Large intestine (tissue), 3 donors: ENCODE measurements around the gene RFX4. TPM values are rescaled to one million over a fixed set of nuclear protein-coding genes. Genes with fewer than 3 reads are reported as not detected.

ENCODE experiments used
- DNase-seq, 2 donors: peaks; one replicate each; pipeline versions ENCODE4 v3.0.0 to v3.0.0-alpha.2; 2013
- H3K27ac ChIP-seq: one replicate; pipeline ENCODE4 v1.5.1; 2013; ENCODE audit warnings: low read length
- H3K27me3 ChIP-seq: 2 replicates; pipeline ENCODE4 v1.6.1; 2013; ENCODE audit warnings: low read length; ENCODE audit not compliant: control insufficient read depth, insufficient read depth
- H3K36me3 ChIP-seq: 2 replicates; pipeline ENCODE4 v1.6.1; 2013; ENCODE audit warnings: low read length; ENCODE audit not compliant: control insufficient read depth, insufficient read depth
- H3K4me1 ChIP-seq: one replicate; pipeline ENCODE4 v1.6.1; 2013; ENCODE audit warnings: low read length; ENCODE audit not compliant: control insufficient read depth, insufficient read depth
- H3K4me3 ChIP-seq: one replicate; pipeline ENCODE4 v1.5.1; 2013; ENCODE audit warnings: low read length
- H3K9me3 ChIP-seq: one replicate; pipeline ENCODE4 v1.6.1; 2013; ENCODE audit warnings: mild to moderate bottlenecking, low read depth, low read length, moderate library complexity; ENCODE audit not compliant: control insufficient read depth
- WGBS: methylation state at CpG from one replicate; pipeline ENCODE4 v1.1.5; 2013; ENCODE audit warnings: low lambda C conversion rate; ENCODE audit not compliant: insufficient coverage; 5-methylcytosine and 5-hydroxymethylcytosine counted together
- polyA plus RNA-seq: library from polyadenylated mRNA; unstranded; fragments of 120-200 nt; gene quantifications from one replicate; pipeline ENCODE4 v1.2.1, GENCODE V29; 2013

The RFX4 gene
- polyA plus RNA-seq, 1 donor: 0.13 TPM

- H3K9me3 ChIP-seq: peaks cover 7% of the 10 kb centered on the region
- no CpG with 5 or more reads among the region's 16 CpGs for WGBS
- H3K4me3 ChIP-seq: no peak overlapping the region
- peaks cover 13% of the 10 kb centered on the region for H3K4me1 ChIP-seq
- H3K27ac ChIP-seq: no peak overlapping the region
- peaks cover 99% of the 10 kb centered on the region for H3K27me3 ChIP-seq
- DNase-seq: no peak
- H3K36me3 ChIP-seq: no peaks in the 10 kb centered on the region
Observed at GRCh38 chr12:106582249-106582591, 584 bp upstream of the RFX4 start.

- DNase-seq: peak in 1 of 2 donors; percentile 31
- Histone ChIP-seq H3K27me3 (peaks cover 100% of the 10 kb centered on the region), H3K4me3 (no peak overlapping the region), H3K9me3 (peaks cover 10% of the 10 kb centered on the region), H3K4me1 (peaks cover 13% of the 10 kb centered on the region), H3K27ac (no peak overlapping the region), H3K36me3 (no peaks in the 10 kb centered on the region)
- WGBS: no CpG with 5 or more reads among the region's 60 CpGs
Observed at GRCh38 chr12:106583242-106584103, 669 bp downstream of the RFX4 start.

GRCh38 chr12:106584104-106585064 is 1.6 kb downstream of the RFX4 start:
- Histone ChIP-seq H3K4me1 (peaks cover 13% of the 10 kb centered on the region), H3K36me3 (no peaks in the 10 kb centered on the region), H3K27me3 (peaks cover 100% of the 10 kb centered on the region), H3K4me3 (no peak overlapping the region), H3K9me3 (peaks cover 10% of the 10 kb centered on the region), H3K27ac (no peak overlapping the region)
- DNase-seq: peak in 1 of 2 donors; percentile 8
- WGBS: no CpG with 5 or more reads among the region's 41 CpGs

GRCh38 chr12:106585105-106585520 is 2.3 kb downstream of the RFX4 start:
- no peak overlapping the region for H3K27ac ChIP-seq
- H3K27me3 ChIP-seq: peaks cover 100% of the 10 kb centered on the region
- H3K4me1 ChIP-seq: peaks cover 13% of the 10 kb centered on the region
- no peak for DNase-seq
- WGBS: no CpG with 5 or more reads among the region's 17 CpGs
- H3K36me3 ChIP-seq: no peaks in the 10 kb centered on the region
- no peak overlapping the region for H3K4me3 ChIP-seq
- H3K9me3 ChIP-seq: peaks cover 10% of the 10 kb centered on the region

- peak in 1 of 2 donors; percentile 9 for DNase-seq
- Histone ChIP-seq H3K27ac (no peak overlapping the region), H3K27me3 (peaks cover 99% of the 10 kb centered on the region), H3K4me1 (peaks cover 13% of the 10 kb centered on the region), H3K36me3 (no peaks in the 10 kb centered on the region), H3K4me3 (no peak overlapping the region), H3K9me3 (peaks cover 6% of the 10 kb centered on the region)
- WGBS: no CpG with 5 or more reads among the region's 63 CpGs
Observed at GRCh38 chr12:106585521-106586277, 2.9 kb downstream of the RFX4 start.

- WGBS: no CpG with 5 or more reads among the region's 35 CpGs
- peak in 1 of 2 donors; percentile 4 for DNase-seq
- H3K27me3 ChIP-seq: peaks cover 94% of the 10 kb centered on the region
Observed at GRCh38 chr12:106586278-106586802, 3.5 kb downstream of the RFX4 start.

GRCh38 chr12:106586803-106587684 is 4.2 kb downstream of the RFX4 start:
- WGBS: no CpG with 5 or more reads among the region's 62 CpGs
- no peak overlapping the region for H3K4me3 ChIP-seq
- peaks cover 88% of the 10 kb centered on the region for H3K27me3 ChIP-seq
- DNase-seq: peak in 1 of 2 donors; percentile 4
- no peaks in the 10 kb centered on the region for H3K36me3 ChIP-seq
- H3K27ac ChIP-seq: no peak overlapping the region
- peaks cover 8% of the 10 kb centered on the region for H3K4me1 ChIP-seq
- H3K9me3 ChIP-seq: peaks cover 3% of the 10 kb centered on the region

More at GRCh38 chr12:106586278-106586802, 3.5 kb downstream of the RFX4 start:
- H3K4me1 ChIP-seq: peaks cover 8% of the 10 kb centered on the region
- no peak overlapping the region for H3K27ac ChIP-seq
- H3K4me3 ChIP-seq: no peak overlapping the region
- H3K9me3 ChIP-seq: peaks cover 6% of the 10 kb centered on the region
- H3K36me3 ChIP-seq: no peaks in the 10 kb centered on the region

- Histone ChIP-seq H3K27ac (no peak overlapping the region), H3K4me3 (no peak overlapping the region), H3K4me1 (no peaks in the 10 kb centered on the region), H3K36me3 (no peaks in the 10 kb centered on the region), H3K9me3 (peaks cover 3% of the 10 kb centered on the region), H3K27me3 (peaks cover 83% of the 10 kb centered on the region)
- no peak for DNase-seq
- WGBS: no CpG with 5 or more reads among the region's 4 CpGs
Observed at GRCh38 chr12:106588771-106589170, 6.0 kb downstream of the RFX4 start.

GRCh38 chr12:106590601-106591000 is 7.8 kb downstream of the RFX4 start:
- Histone ChIP-seq H3K9me3 (peaks cover 3% of the 10 kb centered on the region), H3K27me3 (peaks cover 81% of the 10 kb centered on the region), H3K27ac (no peak overlapping the region), H3K4me1 (no peaks in the 10 kb centered on the region), H3K36me3 (no peaks in the 10 kb centered on the region), H3K4me3 (no peak overlapping the region)
- DNase-seq: no peak
- 63% methylated on average over 1 of the region's 2 CpGs for WGBS
